WTC11 (cell line): ENCODE results near the gene ITPR2.

Experiments
- CTCF ChIP-seq: fragments of 200-600 bp; IDR thresholded peaks from 2 replicates; pipeline ENCODE4 v1.8.0; 2022; ENCODE audit warnings: antibody characterized with exemption
- MAX ChIP-seq: sonication (generic); formaldehyde crosslinking; IDR thresholded peaks from 2 replicates; pipeline ENCODE4 v1.8.0; 2022; ENCODE audit warnings: mild to moderate bottlenecking, missing genetic modification reagents
- NR3C1 ChIP-seq: sonication (generic); formaldehyde crosslinking; conservative IDR thresholded peaks from 2 replicates; pipeline ENCODE4 v1.8.1; 2023; ENCODE audit warnings: low read depth, mild to moderate bottlenecking, missing genetic modification reagents
- SMAD3 ChIP-seq: sonication (generic); formaldehyde crosslinking; IDR thresholded peaks from 2 replicates; pipeline ENCODE4 v1.8.0; 2022; ENCODE audit warnings: missing genetic modification reagents, mild to moderate bottlenecking, borderline replicate concordance
- TCF7 ChIP-seq: sonication (generic); formaldehyde crosslinking; IDR thresholded peaks from 2 replicates; pipeline ENCODE4 v1.8.0; 2022; ENCODE audit warnings: mild to moderate bottlenecking, low read depth, missing genetic modification reagents, moderate library complexity
- USF1 ChIP-seq: sonication (generic); formaldehyde crosslinking; IDR thresholded peaks from 2 replicates; pipeline ENCODE4 v1.8.0; 2022; ENCODE audit warnings: mild to moderate bottlenecking, missing genetic modification reagents

GRCh38 chr12:26725276-26725916 lies 107.6 kb downstream of the ITPR2 start:
- TF ChIP-seq NR3C1 (CRISPR knock-in tag) (no peak), MAX (no peak), SMAD3 (CRISPR knock-in tag) (no peak), USF1 (CRISPR knock-in tag) (no peak), CTCF (no peak), TCF7 (CRISPR knock-in tag) (no peak)
